OCI-LY7 (cell line): ENCODE measurements around the gene HECW1. TPM values are rescaled to one million over a fixed set of nuclear protein-coding genes. Genes with fewer than 3 reads are reported as not detected.

ENCODE experiments used
- Bru-seq: library from RNA; stranded (reverse); fragments of 400-500 nt; gene quantifications from one replicate; lab custom pipeline; 2021; lab: Mats Ljungman, UMichigan
- BruChase-seq, 2 experiments: library from RNA; stranded (reverse); fragments of 400-500 nt; gene quantifications; one replicate each; lab custom pipeline; 2021; lab: Mats Ljungman, UMichigan
- BruUV-seq: library from RNA; stranded (reverse); fragments of 400-500 nt; replicated peaks from 2 replicates; lab custom pipeline; 2021; lab: Mats Ljungman, UMichigan
- CTCF ChIA-PET: fragments of 300-600 bp; sonication (Branson Sonifier 250); formaldehyde crosslinking; loops from one replicate; lab custom pipeline; 2022; ENCODE audit warnings: antibody characterized with exemption; ENCODE audit not compliant: unreplicated experiment; lab: Charles Lee
- POLR2A ChIA-PET: fragments of 300-600 bp; sonication (Branson Sonifier 250); formaldehyde crosslinking; loops from one replicate; lab custom pipeline; 2022; ENCODE audit warnings: antibody characterized with exemption; lab: Charles Lee
- DNase-seq: peaks from one replicate; pipeline ENCODE4 v3.0.0-alpha.2; 2015; ENCODE audit warnings: low spot score
- H2AFZ ChIP-seq: fragments of 200-600 bp; sonication (generic), shearing (Covaris generic); 2 replicates; pipeline ENCODE4 v1.6.1; 2014; ENCODE audit warnings: mild to moderate bottlenecking, antibody characterized with exemption, low read length, moderate library complexity
- H3K27ac ChIP-seq: fragments of 200-600 bp; sonication (generic); 2 replicates; pipeline ENCODE4 v1.5.1; 2014; ENCODE audit warnings: mixed run types, low read depth, mild to moderate bottlenecking, moderate library complexity, low read length, inconsistent platforms; ENCODE audit not compliant: poor library complexity, severe bottlenecking
- H3K36me3 ChIP-seq: fragments of 200-600 bp; sonication (generic); 2 replicates; pipeline ENCODE4 v1.6.1; 2014; ENCODE audit warnings: mild to moderate bottlenecking, antibody characterized with exemption, low read length, moderate library complexity, mixed read lengths; ENCODE audit not compliant: insufficient read depth
- H3K4me1 ChIP-seq: fragments of 200-600 bp; sonication (generic); 2 replicates; pipeline ENCODE4 v1.5.1; 2014; ENCODE audit warnings: mild to moderate bottlenecking, low read length; ENCODE audit not compliant: insufficient read depth, poor library complexity, severe bottlenecking
- H3K4me2 ChIP-seq: fragments of 200-600 bp; sonication (generic); 2 replicates; pipeline ENCODE4 v1.6.1; 2014; ENCODE audit warnings: mild to moderate bottlenecking, low read length
- H3K4me3 ChIP-seq: fragments of 200-600 bp; sonication (generic); 2 replicates; pipeline ENCODE4 v1.5.1; 2014; ENCODE audit warnings: mild to moderate bottlenecking, low read depth, low read length; ENCODE audit not compliant: poor library complexity, severe bottlenecking
- H3K79me2 ChIP-seq: fragments of 200-600 bp; sonication (generic); 2 replicates; pipeline ENCODE4 v1.6.1; 2016; ENCODE audit warnings: low read depth, mild to moderate bottlenecking, low read length, moderate library complexity, mixed read lengths; ENCODE audit not compliant: insufficient read depth
- H3K9me2 ChIP-seq: fragments of 200-600 bp; sonication (generic); 2 replicates; pipeline ENCODE4 v1.6.1; 2016; ENCODE audit warnings: mild to moderate bottlenecking, low read length, mixed read lengths; ENCODE audit not compliant: insufficient read depth
- H3K9me3 ChIP-seq: fragments of 200-600 bp; sonication (generic); 2 replicates; pipeline ENCODE4 v1.6.1; 2014; ENCODE audit warnings: mild to moderate bottlenecking, mixed run types, low read length, mixed read lengths
- H4K20me1 ChIP-seq: fragments of 200-600 bp; sonication (generic); 2 replicates; pipeline ENCODE4 v1.6.1; 2014; ENCODE audit warnings: mild to moderate bottlenecking, antibody characterized with exemption, low read length, moderate library complexity, mixed read lengths; ENCODE audit not compliant: insufficient read depth
- CTCF ChIP-seq: fragments of 200-600 bp; sonication (generic); conservative IDR thresholded peaks from 2 replicates; pipeline ENCODE4 v1.5.1; 2014; ENCODE audit warnings: mild to moderate bottlenecking, antibody characterized with exemption, low read length, moderate library complexity, mixed read lengths
- EZH2phosphoT487 ChIP-seq: fragments of 200-600 bp; sonication (generic); IDR thresholded peaks from 2 replicates; pipeline ENCODE4 v1.6.1; 2018; ENCODE audit warnings: low read depth, borderline replicate concordance, mild to moderate bottlenecking, mixed run types, antibody characterized with exemption, low read length, moderate library complexity, mixed read lengths
- intact Hi-C: fragments of 100-400 bp; cut with micrococcal nuclease; formaldehyde crosslinking; loops from one replicate; pipeline ENCODE4 v1.10.0; 2022; ENCODE audit not compliant: unreplicated experiment
- long read RNA-seq: library from polyadenylated mRNA; stranded (forward); transcript quantifications from one replicate; pipeline ENCODE4 v2.0.0, GENCODE V29; 2022
- total RNA-seq, 2 experiments: library from RNA; depleted of rRNA in 1 of 2; stranded (reverse); fragments of >200 nt in 1 of 2; shearing (Covaris generic) in 1 of 2; gene quantifications; 2 replicates each; pipeline ENCODE4 v1.2.3, GENCODE V29; 2014 to 2022

The HECW1 gene
- total RNA-seq (2014; rRNA removed; shearing (Covaris generic)): 2.0 TPM in 2 replicates
- total RNA-seq (2022): 1.9 and 2.0 TPM in 2 replicates
- percentile 28 among the genes with signal in this experiment for Bru-seq, nascent RNA
- BruChase-seq, experiment 1, labeled RNA remaining after a 6-hour chase: percentile 34 among the genes with signal in this experiment
- BruChase-seq, experiment 2, labeled RNA remaining after a 2-hour chase: percentile 34 among the genes with signal in this experiment
- long read RNA-seq: 0 reads

- Histone ChIP-seq H3K79me2 (no peaks in the 10 kb centered on the region), H2AFZ (peak within 1 kb of the TSS; percentile 79; the same call in 1 of the 2 replicates), H4K20me1 (no peaks in the 10 kb centered on the region), H3K4me2 (peak within 1 kb of the TSS; percentile 60), H3K4me1 (peaks cover 78% of the 10 kb centered on the region), H3K36me3 (no peaks in the 10 kb centered on the region), H3K27ac (peak within 1 kb of the TSS; percentile 78), H3K9me2 (no peaks in the 10 kb centered on the region), H3K4me3 (peak within 1 kb of the TSS; percentile 39), H3K9me3 (no peaks in the 10 kb centered on the region; the same call in 1 of the 2 replicates)
- DNase-seq: no peak
- intact Hi-C loops: no loop called here
- BruUV-seq: no TSS peak
- TF ChIP-seq EZH2phosphoT487 (no peak), CTCF (no peak)
- POLR2A ChIA-PET: interaction anchor here (1.3 kb wide), 1 partner anchor 37 kb away, joined by 3 read pairs; no protein-coding TSS in a partner anchor
- CTCF ChIA-PET: no interaction called here
These were observed at the start of gene HECW1 for GRCh38 chr7:43112459-43112940. TSS of gene HECW1 (plus strand) at chr7:43112647. CDS start at chr7:43243906, 131,259 bp downstream.

DNA sequence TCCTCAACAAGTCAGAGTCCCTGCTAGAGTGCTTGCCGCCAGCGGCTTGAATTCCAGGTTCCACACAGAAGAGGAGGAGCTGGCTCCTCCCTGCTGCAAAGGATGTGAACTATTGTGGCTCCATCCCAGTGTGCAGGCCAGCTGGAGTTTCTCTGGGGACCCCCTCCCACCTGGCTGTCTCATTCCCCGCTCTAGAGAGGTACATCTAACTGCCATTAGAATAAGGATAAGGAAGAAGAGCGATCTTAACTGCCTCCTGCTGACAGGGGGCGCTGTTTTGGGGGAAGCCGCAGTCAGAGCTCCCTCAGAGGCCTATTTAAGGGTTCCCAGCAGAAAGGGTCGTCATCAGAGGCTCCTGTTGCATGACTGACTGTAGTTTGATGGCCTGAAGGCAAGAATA, 40.8 kb upstream of the HECW1 start:
- Histone ChIP-seq H2AFZ (peak overlapping the region; percentile 33; the same call in 1 of the 2 replicates), H4K20me1 (no peaks in the 10 kb centered on the region), H3K4me2 (peak overlapping the region; percentile 68), H3K79me2 (no peaks in the 10 kb centered on the region), H3K4me3 (peak overlapping the region; percentile 44), H3K9me2 (no peaks in the 10 kb centered on the region), H3K9me3 (peaks cover 18% of the 10 kb centered on the region; the same call in 1 of the 2 replicates), H3K36me3 (0 out of 2 replicates have a peak, but pooled peaks cover 8% of the 10 kb centered on the region), H3K27ac (peak overlapping the region; percentile 98), H3K4me1 (peaks cover 79% of the 10 kb centered on the region)
- intact Hi-C loops: loop anchor here (1.0 to 10.0 kb wide), 4 partner anchors 16 to 513 kb away; partner anchors contain the start of gene STK17A
- DNase-seq: peak; percentile 73
- POLR2A ChIA-PET: interaction anchor here (0.7 to 5.0 kb wide), 4 partner anchors 15 to 126 kb away, joined by 3 to 71 read pairs (median 6); no protein-coding TSS in a partner anchor
- TF ChIP-seq EZH2phosphoT487: no peak
- peak; percentile 85 for TF ChIP-seq CTCF
- BruUV-seq: no TSS peak
- CTCF ChIA-PET: interaction anchor here (0.7 to 1.5 kb wide), 2 partner anchors 13 to 130 kb away, joined by 3 to 4 read pairs; no protein-coding TSS in a partner anchor
